B cell (primary cell): Measurements from ENCODE around the gene ADI1.

Experiments used
- CTCF ChIP-seq: fragments of 200-600 bp; IDR thresholded peaks from one replicate; pipeline ENCODE4 v1.8.0; 2022; ENCODE audit warnings: antibody characterized with exemption, mild to moderate bottlenecking
- EZH2 ChIP-seq: IDR thresholded peaks from 2 replicates; pipeline ENCODE4 v1.6.1; 2012; ENCODE audit warnings: borderline replicate concordance, low read depth, mild to moderate bottlenecking, moderate library complexity, low read length; ENCODE audit not compliant: insufficient read depth, poor library complexity, severe bottlenecking

GRCh38 chr2:3520591-3520990, 1.3 kb upstream of the ADI1 start:
- TF ChIP-seq CTCF (no peak), EZH2 (no peak)
